ENCODE measurements around the gene PIBF1.
"Not testable (repeated sequence)": the region's sequence is repeated elsewhere in the genome, so short reads cannot be mapped to it uniquely, and the experiment has no call there.

Gene PIBF1

GRCh38 chr13:72781451-72782439 is at the start of gene PIBF1, which contains the start of gene DIS3:
Gene PIBF1, plus strand, starts transcription at chr13:72782133. Its CDS starts 1,337 bp downstream, at chr13:72783470.
Gene DIS3, minus strand, starts transcription at chr13:72781900. Its CDS starts 68 bp downstream, at chr13:72781832.
- in situ Hi-C loops (cut with MboI; ENCODE audit: low sequenced_read_pairs) = no loop called here

- in situ Hi-C loops (cut with MboI; ENCODE audit: low sequenced_read_pairs) = no loop called here
These were observed 44.9 kb upstream of the PIBF1 start for GRCh38 chr13:72737033-72737432.

GRCh38 chr13:72740015-72740414 is 41.9 kb upstream of the PIBF1 start:
- in situ Hi-C loops (cut with MboI; ENCODE audit: low sequenced_read_pairs) = no loop called here

GRCh38 chr13:72745260-72745659 is 36.7 kb upstream of the PIBF1 start:
- in situ Hi-C loops (cut with MboI; ENCODE audit: low sequenced_read_pairs) = no loop called here

- in situ Hi-C loops (cut with MboI; ENCODE audit: low sequenced_read_pairs) = no loop called here
These were observed 30.7 kb upstream of the PIBF1 start for GRCh38 chr13:72751220-72751619.

- in situ Hi-C loops (cut with MboI; ENCODE audit: low sequenced_read_pairs) = no loop called here
These were observed 27.8 kb upstream of the PIBF1 start for GRCh38 chr13:72754111-72754510.

GRCh38 chr13:72757792-72758535 is 24.0 kb upstream of the PIBF1 start:
- in situ Hi-C loops (cut with MboI; ENCODE audit: low sequenced_read_pairs) = no loop called here

- in situ Hi-C loops (cut with MboI; ENCODE audit: low sequenced_read_pairs) = no loop called here
These were observed 21.7 kb upstream of the PIBF1 start for GRCh38 chr13:72760189-72760588.

GRCh38 chr13:72763411-72763810 is 18.5 kb upstream of the PIBF1 start:
- in situ Hi-C loops (cut with MboI; ENCODE audit: low sequenced_read_pairs) = no loop called here

- in situ Hi-C loops (cut with MboI; ENCODE audit: low sequenced_read_pairs) = no loop called here
These were observed 7.9 kb upstream of the PIBF1 start for GRCh38 chr13:72774019-72774418.

GRCh38 chr13:72782717-72783116 is 784 bp downstream of the PIBF1 start:
- in situ Hi-C loops (cut with MboI; ENCODE audit: low sequenced_read_pairs) = no loop called here

GRCh38 chr13:72784679-72785078 is 2.7 kb downstream of the PIBF1 start:
- in situ Hi-C loops (cut with MboI; ENCODE audit: low sequenced_read_pairs) = not testable (repeated sequence)

GRCh38 chr13:72788831-72789230 is 6.9 kb downstream of the PIBF1 start:
- in situ Hi-C loops (cut with MboI; ENCODE audit: low sequenced_read_pairs) = no loop called here

GRCh38 chr13:72792640-72793039 is 10.7 kb downstream of the PIBF1 start:
- in situ Hi-C loops (cut with MboI; ENCODE audit: low sequenced_read_pairs) = no loop called here

- in situ Hi-C loops (cut with MboI; ENCODE audit: low sequenced_read_pairs) = no loop called here
These were observed 16.9 kb downstream of the PIBF1 start for GRCh38 chr13:72798817-72799216.

- in situ Hi-C loops (cut with MboI; ENCODE audit: low sequenced_read_pairs) = loop anchor here (25.0 kb wide), 1 partner anchor 908 kb away; no protein-coding TSS in a partner anchor
These were observed 22.4 kb downstream of the PIBF1 start for GRCh38 chr13:72804301-72804700.

GRCh38 chr13:72805676-72806346 is 23.9 kb downstream of the PIBF1 start:
- in situ Hi-C loops (cut with MboI; ENCODE audit: low sequenced_read_pairs) = loop anchor here (25.0 kb wide), 1 partner anchor 906 kb away; no protein-coding TSS in a partner anchor

- in situ Hi-C loops (cut with MboI; ENCODE audit: low sequenced_read_pairs) = loop anchor here (25.0 kb wide), 1 partner anchor 906 kb away; no protein-coding TSS in a partner anchor
These were observed 24.6 kb downstream of the PIBF1 start for GRCh38 chr13:72806514-72806913.

- in situ Hi-C loops (cut with MboI; ENCODE audit: low sequenced_read_pairs) = loop anchor here (25.0 kb wide), 1 partner anchor 903 kb away; no protein-coding TSS in a partner anchor
These were observed 27.1 kb downstream of the PIBF1 start for GRCh38 chr13:72808917-72809500.

GRCh38 chr13:72820156-72820897 is 38.4 kb downstream of the PIBF1 start:
- in situ Hi-C loops (cut with MboI; ENCODE audit: low sequenced_read_pairs) = loop anchor here (25.0 kb wide), 1 partner anchor 892 kb away; no protein-coding TSS in a partner anchor
